HCT116 (cell line): ENCODE data around the gene RPS17. TPM values are rescaled to one million over a fixed set of nuclear protein-coding genes. Genes with fewer than 3 reads are reported as not detected.

ENCODE experiments used
- ATAC-seq: fragments of 200-7000 bp; cut with Tn5 transposase; 2 replicates; pipeline ENCODE4 v1.9.1; 2020; ENCODE audit warnings: mild to moderate bottlenecking, moderate library complexity
- BruUV-seq: library from RNA; stranded (reverse); fragments of 400-500 nt; replicated peaks from 2 replicates; lab custom pipeline; 2021; lab: Mats Ljungman, UMichigan
- CTCF ChIA-PET: fragments of 300-600 bp; sonication (Branson Sonifier 250); formaldehyde crosslinking; loops from one replicate; lab custom pipeline; 2021; ENCODE audit warnings: antibody characterized with exemption; lab: Charles Lee
- POLR2A ChIA-PET: fragments of 300-600, 350-600 bp; sonication (Branson Sonifier 250); formaldehyde crosslinking; loops from one replicate; lab custom pipeline; 2021; ENCODE audit warnings: antibody characterized with exemption; lab: Charles Lee
- RAD21 ChIA-PET, 2 experiments: fragments of 300-600 bp; sonication (Branson Sonifier 250); formaldehyde crosslinking; loops; one replicate each; lab custom pipeline; 2023; ENCODE audit warnings: low total read pairs in 2 of 2; ENCODE audit not compliant: uncharacterized antibody in 2 of 2, unreplicated experiment in 2 of 2, low non-redundant PET in 1 of 2; lab: Charles Lee
- DNase-seq: peaks from one replicate; pipeline ENCODE4 v3.0.0-alpha.2; 2010; ENCODE audit warnings: low read depth, low spot score
- H2AFZ ChIP-seq: fragments of 200-600 bp; shearing (Covaris generic), sonication (generic); 2 replicates; pipeline ENCODE4 v1.6.1; 2017; ENCODE audit warnings: low read depth, mixed run types, mixed read lengths, antibody characterized with exemption, low read length; ENCODE audit not compliant: poor library complexity, severe bottlenecking
- H3K27ac ChIP-seq: 2 replicates; pipeline ENCODE4 v1.5.1; 2012; ENCODE audit warnings: low read depth, low read length
- H3K27me3 ChIP-seq: fragments of 200-600 bp; sonication (generic); 2 replicates; pipeline ENCODE4 v1.6.1; 2016; ENCODE audit warnings: mixed run types, low read length, mixed read lengths; ENCODE audit not compliant: insufficient read depth
- H3K36me3 ChIP-seq, 2 experiments: fragments of 200-500 bp in 1 of 2; fragments of 200-600 bp in 1 of 2; sonication (Bioruptor generic) in 1 of 2; sonication (generic) in 1 of 2; 2 replicates each; pipeline versions ENCODE4 v1.5.1 to v1.6.1; 2014 to 2016; ENCODE audit warnings: low read length in 2 of 2, inconsistent platforms in 1 of 2, mixed read lengths in 1 of 2, mixed run types in 1 of 2; ENCODE audit not compliant: insufficient read depth in 2 of 2, control insufficient read depth in 1 of 2
- H3K4me1 ChIP-seq, 2 experiments: fragments of 200-600 bp in 1 of 2; sonication (generic) in 1 of 2; 2 replicates each; pipeline versions ENCODE4 v1.5.1 to v1.6.1; 2012 to 2017; ENCODE audit warnings: low read length in 2 of 2, inconsistent platforms in 1 of 2, mild to moderate bottlenecking in 1 of 2, mixed read lengths in 1 of 2, mixed run types in 1 of 2, moderate library complexity in 1 of 2; ENCODE audit not compliant: insufficient read depth in 2 of 2, control insufficient read depth in 1 of 2
- H3K4me2 ChIP-seq: fragments of 200-600 bp; sonication (generic); 2 replicates; pipeline ENCODE4 v1.6.1; 2017; ENCODE audit warnings: mixed run types, low read length, mixed read lengths
- H3K4me3 ChIP-seq, 2 experiments: fragments of 200-600 bp in 1 of 2; sonication (generic) in 1 of 2; replicated peaks in 1 of 2; 2 replicates each; pipeline ENCODE4 v1.5.1; 2011 to 2016; ENCODE audit warnings: low read length in 2 of 2, control low read depth in 1 of 2, low read depth in 1 of 2, mild to moderate bottlenecking in 1 of 2, mixed read lengths in 1 of 2, mixed run types in 1 of 2
- H3K79me2 ChIP-seq: fragments of 200-600 bp; sonication (generic); 2 replicates; pipeline ENCODE4 v1.6.1; 2017; ENCODE audit warnings: mild to moderate bottlenecking, mixed run types, low read length, moderate library complexity, mixed read lengths; ENCODE audit not compliant: insufficient read depth
- H3K9ac ChIP-seq: fragments of 200-600 bp; sonication (generic); 2 replicates; pipeline ENCODE4 v1.6.1; 2016; ENCODE audit warnings: low read length, mixed read lengths
- H3K9me2 ChIP-seq: fragments of 200-600 bp; sonication (generic), shearing (Covaris generic); 2 replicates; pipeline ENCODE4 v1.6.1; 2017; ENCODE audit warnings: mixed run types, mild to moderate bottlenecking, moderate library complexity; ENCODE audit not compliant: insufficient read depth
- H3K9me3 ChIP-seq, 2 experiments: fragments of 200-500 bp in 1 of 2; fragments of 200-600 bp in 1 of 2; sonication (Bioruptor generic) in 1 of 2; sonication (generic) in 1 of 2; 2 replicates each; pipeline ENCODE4 v1.6.1; 2014 to 2017; ENCODE audit warnings: low read length in 2 of 2, mixed read lengths in 2 of 2, inconsistent platforms in 1 of 2, low read depth in 1 of 2, mild to moderate bottlenecking in 1 of 2, mixed run types in 1 of 2, moderate library complexity in 1 of 2; ENCODE audit not compliant: control insufficient read depth in 1 of 2, insufficient read depth in 1 of 2
- H4K20me1 ChIP-seq: fragments of 200-600 bp; sonication (generic), shearing (Covaris generic); 2 replicates; pipeline ENCODE4 v1.6.1; 2017; ENCODE audit warnings: mixed run types, mild to moderate bottlenecking, moderate library complexity; ENCODE audit not compliant: insufficient read depth
- CBX3 ChIP-seq: IDR thresholded peaks from 2 replicates; pipeline ENCODE4 v1.6.1; 2012; ENCODE audit warnings: low read depth
- EGR1 ChIP-seq: IDR thresholded peaks from 2 replicates; pipeline ENCODE4 v1.6.1; 2012; ENCODE audit warnings: low read depth
- EZH2 ChIP-seq: fragments of 200-600 bp; sonication (generic); IDR thresholded peaks from 2 replicates; pipeline ENCODE4 v1.6.1; 2017; ENCODE audit warnings: antibody characterized with exemption, mixed run types
- FOSL1 ChIP-seq: IDR thresholded peaks from 2 replicates; pipeline ENCODE4 v1.6.1; 2012; ENCODE audit warnings: low read depth
- POLR2AphosphoS5 ChIP-seq: IDR thresholded peaks from 2 replicates; pipeline ENCODE4 v1.6.1; 2011; ENCODE audit warnings: mild to moderate bottlenecking, low read depth, low read length, moderate library complexity
- RAD21 ChIP-seq: IDR thresholded peaks from 2 replicates; pipeline ENCODE4 v1.6.1; 2012; ENCODE audit warnings: low read depth, mild to moderate bottlenecking
- SIN3A ChIP-seq: IDR thresholded peaks from 2 replicates; pipeline ENCODE4 v1.6.1; 2012; ENCODE audit warnings: low read depth
- SP1 ChIP-seq: IDR thresholded peaks from 2 replicates; pipeline ENCODE4 v1.6.1; 2012; ENCODE audit warnings: low read depth
- SRF ChIP-seq: IDR thresholded peaks from 2 replicates; pipeline ENCODE4 v1.6.1; 2012; ENCODE audit warnings: low read depth
- TCF7L2 ChIP-seq: IDR thresholded peaks from 2 replicates; pipeline ENCODE4 v1.7.0; 2011; ENCODE audit warnings: borderline replicate concordance, inconsistent platforms; ENCODE audit not compliant: insufficient read depth, insufficient read length; ENCODE audit errors: extremely low read depth
- YY1 ChIP-seq: IDR thresholded peaks from 2 replicates; pipeline ENCODE4 v1.6.1; 2011; ENCODE audit warnings: low read length, low read depth, moderate library complexity, mild to moderate bottlenecking; ENCODE audit not compliant: insufficient replicate concordance; ENCODE audit errors: extremely low read depth
- intact Hi-C: fragments of 100-400 bp; cut with micrococcal nuclease; formaldehyde crosslinking; loops from 2 replicates; pipeline ENCODE4 v1.10.0; 2022
- total RNA-seq: library from RNA; stranded (reverse); gene quantifications from one replicate; pipeline ENCODE4 v1.2.1, GENCODE V29; 2021; ENCODE audit not compliant: unreplicated experiment
- TF ChIP-seq, protein P1 (sequence below): IDR thresholded peaks from 2 replicates; pipeline ENCODE4 v1.6.1; 2012
- TF ChIP-seq, protein P2 (sequence below): IDR thresholded peaks from 2 replicates; pipeline ENCODE4 v1.6.1; 2012
- TF ChIP-seq, protein P3 (sequence below), 3 experiments: fragments of 200-600 bp in 1 of 3; sonication (generic) in 1 of 3; IDR thresholded peaks in 2 of 3; conservative IDR thresholded peaks in 1 of 3; 2 replicates each; pipeline ENCODE4 v1.5.1; 2012 to 2017; ENCODE audit warnings: low read depth in 2 of 3, low read length in 2 of 3, antibody characterized with exemption in 1 of 3, borderline replicate concordance in 1 of 3, control low read depth in 1 of 3, mild to moderate bottlenecking in 1 of 3, mixed read lengths in 1 of 3, mixed run types in 1 of 3, moderate library complexity in 1 of 3; ENCODE audit not compliant: insufficient read depth in 1 of 3

RPS17 gene
- total RNA-seq, 1 experiment from 2014 or later, result 2,385 TPM

DNA sequence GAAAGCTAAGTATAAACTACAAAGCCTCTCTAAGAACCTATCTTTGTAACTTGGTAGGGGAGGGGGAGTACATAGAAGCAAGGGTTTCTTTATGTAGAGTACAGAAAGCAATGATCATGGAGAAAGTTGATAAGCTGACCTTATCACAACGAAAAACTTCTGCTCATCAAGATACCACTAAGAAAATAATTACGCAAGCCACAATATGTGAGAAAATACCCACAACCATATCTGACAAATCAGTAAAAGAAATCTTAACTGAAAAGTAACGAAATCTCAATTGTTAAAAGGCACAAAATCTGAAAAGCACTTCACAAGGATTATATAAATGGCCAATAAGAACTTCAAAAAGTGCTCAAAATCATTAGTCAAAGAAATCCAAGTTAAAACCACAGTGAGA is 35.1 kb upstream of the RPS17 start:
- Histone ChIP-seq H3K27me3 (peaks cover 10% of the 10 kb centered on the region; the same call in 1 of the 2 replicates), H3K9me2 (no peaks in the 10 kb centered on the region), H3K4me2 (no peak overlapping the region), H3K4me3 (no peak overlapping the region), H3K79me2 (no peaks in the 10 kb centered on the region), H3K9me3 (no peaks in the 10 kb centered on the region), H3K9ac (no peak overlapping the region), H4K20me1 (no peaks in the 10 kb centered on the region), H2AFZ (no peak overlapping the region), H3K27ac (no peak overlapping the region), H3K4me1 (no peaks in the 10 kb centered on the region), H3K36me3 (no peaks in the 10 kb centered on the region)
- TF ChIP-seq SIN3A (no peak), YY1 (no peak), FOSL1 (no peak), POLR2AphosphoS5 (no peak), TCF7L2 (no peak), SP1 (no peak), CBX3 (no peak), RAD21 (no peak), EZH2 (no peak), SRF (no peak), EGR1 (no peak)
- TF ChIP-seq, protein P1, sequence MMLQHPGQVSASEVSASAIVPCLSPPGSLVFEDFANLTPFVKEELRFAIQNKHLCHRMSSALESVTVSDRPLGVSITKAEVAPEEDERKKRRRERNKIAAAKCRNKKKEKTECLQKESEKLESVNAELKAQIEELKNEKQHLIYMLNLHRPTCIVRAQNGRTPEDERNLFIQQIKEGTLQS, result no peak
- TF ChIP-seq, protein P2, sequence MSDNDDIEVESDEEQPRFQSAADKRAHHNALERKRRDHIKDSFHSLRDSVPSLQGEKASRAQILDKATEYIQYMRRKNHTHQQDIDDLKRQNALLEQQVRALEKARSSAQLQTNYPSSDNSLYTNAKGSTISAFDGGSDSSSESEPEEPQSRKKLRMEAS, result no peak
- TF ChIP-seq, protein P3, sequence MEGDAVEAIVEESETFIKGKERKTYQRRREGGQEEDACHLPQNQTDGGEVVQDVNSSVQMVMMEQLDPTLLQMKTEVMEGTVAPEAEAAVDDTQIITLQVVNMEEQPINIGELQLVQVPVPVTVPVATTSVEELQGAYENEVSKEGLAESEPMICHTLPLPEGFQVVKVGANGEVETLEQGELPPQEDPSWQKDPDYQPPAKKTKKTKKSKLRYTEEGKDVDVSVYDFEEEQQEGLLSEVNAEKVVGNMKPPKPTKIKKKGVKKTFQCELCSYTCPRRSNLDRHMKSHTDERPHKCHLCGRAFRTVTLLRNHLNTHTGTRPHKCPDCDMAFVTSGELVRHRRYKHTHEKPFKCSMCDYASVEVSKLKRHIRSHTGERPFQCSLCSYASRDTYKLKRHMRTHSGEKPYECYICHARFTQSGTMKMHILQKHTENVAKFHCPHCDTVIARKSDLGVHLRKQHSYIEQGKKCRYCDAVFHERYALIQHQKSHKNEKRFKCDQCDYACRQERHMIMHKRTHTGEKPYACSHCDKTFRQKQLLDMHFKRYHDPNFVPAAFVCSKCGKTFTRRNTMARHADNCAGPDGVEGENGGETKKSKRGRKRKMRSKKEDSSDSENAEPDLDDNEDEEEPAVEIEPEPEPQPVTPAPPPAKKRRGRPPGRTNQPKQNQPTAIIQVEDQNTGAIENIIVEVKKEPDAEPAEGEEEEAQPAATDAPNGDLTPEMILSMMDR (IDR thresholded peaks at IDR 0.05 in 2 of 3, conservative IDR thresholded peaks at IDR 0.05 in 1 of 3; ENCODE audit: borderline replicate concordance in 1 of 3, insufficient read depth in 1 of 3, low read depth in 2 of 3, low read length in 2 of 3), result no peak
- no peak for ATAC-seq
- POLR2A ChIA-PET, result no interaction called here
- RAD21 ChIA-PET, result no interaction called here
- DNase-seq, result no peak
- intact Hi-C loops, result no loop called here
- no TSS peak for BruUV-seq
- CTCF ChIA-PET, result no interaction called here
